Activated T-cell treated with anti-CD3 and anti-CD28 coated beads, Interleukin-2, amount 50 U/mL, for 1 hour (primary cell): ENCODE data around the gene THSD7A.

Source experiments
- DNase-seq: peaks from one replicate; pipeline ENCODE4 v3.0.0-alpha.2; 2020

THSD7A gene

GRCh38 chr7:11831736-11832495 is at the start of gene THSD7A:
TSS of gene THSD7A (minus strand) at chr7:11832198. CDS start at chr7:11831946, 252 bp downstream.
- DNase-seq = peak; percentile 15

- DNase-seq = no peak
These were observed 49.7 kb upstream of the THSD7A start for GRCh38 chr7:11881680-11882079.

- no peak for DNase-seq
These were observed 43.6 kb upstream of the THSD7A start for GRCh38 chr7:11875635-11876034.

- no peak for DNase-seq
These were observed 33.7 kb upstream of the THSD7A start for GRCh38 chr7:11865671-11866070.

GRCh38 chr7:11858622-11859302 is 26.8 kb upstream of the THSD7A start:
- DNase-seq = no peak

- DNase-seq = no peak
These were observed 26.0 kb upstream of the THSD7A start for GRCh38 chr7:11858026-11858425.

- no peak for DNase-seq
These were observed 16.3 kb upstream of the THSD7A start for GRCh38 chr7:11848251-11848650.

GRCh38 chr7:11847336-11847735 is 15.3 kb upstream of the THSD7A start:
- DNase-seq = no peak

GRCh38 chr7:11846361-11846955 is 14.5 kb upstream of the THSD7A start:
- DNase-seq = no peak

GRCh38 chr7:11843113-11843765 is 11.2 kb upstream of the THSD7A start:
- DNase-seq = no peak

- DNase-seq = no peak
These were observed 9.7 kb upstream of the THSD7A start for GRCh38 chr7:11841657-11842056.

- DNase-seq = no peak
These were observed 3.3 kb upstream of the THSD7A start for GRCh38 chr7:11835260-11835659.

- no peak for DNase-seq
These were observed 1.4 kb upstream of the THSD7A start for GRCh38 chr7:11833431-11833830.

GRCh38 chr7:11831156-11831735 is 752 bp downstream of the THSD7A start:
- DNase-seq = no peak

GRCh38 chr7:11830582-11831155 is 1.3 kb downstream of the THSD7A start:
- no peak for DNase-seq

GRCh38 chr7:11829954-11830353 is 2.0 kb downstream of the THSD7A start:
- DNase-seq = no peak

- no peak for DNase-seq
These were observed 12.1 kb downstream of the THSD7A start for GRCh38 chr7:11819947-11820346.

GRCh38 chr7:11819271-11819670 is 12.7 kb downstream of the THSD7A start:
- no peak for DNase-seq

GRCh38 chr7:11818281-11818680 is 13.7 kb downstream of the THSD7A start:
- no peak for DNase-seq

- no peak for DNase-seq
These were observed 14.8 kb downstream of the THSD7A start for GRCh38 chr7:11817111-11817740.

GRCh38 chr7:11811709-11812108 is 20.3 kb downstream of the THSD7A start:
- DNase-seq = no peak

- DNase-seq = no peak
These were observed 21.9 kb downstream of the THSD7A start for GRCh38 chr7:11810043-11810625.
